NCI-H1105 treated with DMSO at 0.1 percent for 48 hours (cell line): ENCODE results near the gene SRP14.
"Not testable (repeated sequence)": the region's sequence is repeated elsewhere in the genome, so short reads cannot be mapped to it uniquely, and the experiment has no call there.

Source experiments
- DNase-seq: peaks from one replicate; lab custom pipeline; 2025; lab: John Stamatoyannopoulos, UW

The SRP14 gene

GRCh38 chr15:40029979-40030893 is 8.7 kb downstream of the SRP14 start:
- no peak for DNase-seq

GRCh38 chr15:40028853-40029252 is 10.1 kb downstream of the SRP14 start:
- no peak for DNase-seq

- DNase-seq: no peak
These were observed 10.8 kb downstream of the SRP14 start for GRCh38 chr15:40028193-40028592.

- DNase-seq: no peak
These were observed 22.6 kb downstream of the SRP14 start for GRCh38 chr15:40016224-40016865.

GRCh38 chr15:40014390-40014789 is 24.6 kb downstream of the SRP14 start:
- DNase-seq: no peak

- DNase-seq: not testable (repeated sequence)
These were observed 25.6 kb downstream of the SRP14 start for GRCh38 chr15:40013372-40013771.

GRCh38 chr15:40011303-40011702 is 27.7 kb downstream of the SRP14 start:
- no peak for DNase-seq

GRCh38 chr15:40010686-40011085 is 28.3 kb downstream of the SRP14 start:
- DNase-seq: no peak

GRCh38 chr15:40008061-40008765 is 30.8 kb downstream of the SRP14 start:
- DNase-seq: no peak

GRCh38 chr15:40006646-40007045 is 32.3 kb downstream of the SRP14 start:
- DNase-seq: no peak

- no peak for DNase-seq
These were observed 33.0 kb downstream of the SRP14 start for GRCh38 chr15:40006003-40006402.

GRCh38 chr15:40003116-40003916 is 35.7 kb downstream of the SRP14 start:
- DNase-seq: no peak

- DNase-seq: no peak
These were observed 36.7 kb downstream of the SRP14 start for GRCh38 chr15:40002295-40002694.

- no peak for DNase-seq
These were observed 39.3 kb downstream of the SRP14 start for GRCh38 chr15:39999538-40000200.

GRCh38 chr15:39998511-39999077 is 40.4 kb downstream of the SRP14 start:
- DNase-seq: no peak

GRCh38 chr15:39997639-39998038 is 41.3 kb downstream of the SRP14 start:
- DNase-seq: no peak

GRCh38 chr15:39997031-39997430 is 42.0 kb downstream of the SRP14 start:
- DNase-seq: no peak

GRCh38 chr15:39996228-39996627 is 42.8 kb downstream of the SRP14 start:
- not testable (repeated sequence) for DNase-seq

GRCh38 chr15:39992953-39993352 is 46.0 kb downstream of the SRP14 start:
- not testable (repeated sequence) for DNase-seq

GRCh38 chr15:39990706-39991105 is 48.3 kb downstream of the SRP14 start:
- DNase-seq: no peak

- no peak for DNase-seq
These were observed 51.2 kb downstream of the SRP14 start for GRCh38 chr15:39987821-39988220.
